OCI-LY7 (cell line): ENCODE results near the gene LTBR. TPM values are rescaled to one million over a fixed set of nuclear protein-coding genes. Genes with fewer than 3 reads are reported as not detected.
A peak's percentile ranks its signal among the peaks of the same experiment; 100 is the strongest.
"Not testable (repeated sequence)": the region's sequence is repeated elsewhere in the genome, so short reads cannot be mapped to it uniquely, and the experiment has no call there.

Experiments used
- BruUV-seq: library from RNA; stranded (reverse); fragments of 400-500 nt; replicated peaks from 2 replicates; lab custom pipeline; 2021; lab: Mats Ljungman, UMichigan
- CTCF ChIA-PET: fragments of 300-600 bp; sonication (Branson Sonifier 250); formaldehyde crosslinking; loops from one replicate; lab custom pipeline; 2022; ENCODE audit warnings: antibody characterized with exemption; ENCODE audit not compliant: unreplicated experiment; lab: Charles Lee
- POLR2A ChIA-PET: fragments of 300-600 bp; sonication (Branson Sonifier 250); formaldehyde crosslinking; loops from one replicate; lab custom pipeline; 2022; ENCODE audit warnings: antibody characterized with exemption; lab: Charles Lee
- DNase-seq: peaks from one replicate; pipeline ENCODE4 v3.0.0-alpha.2; 2015; ENCODE audit warnings: low spot score
- H2AFZ ChIP-seq: fragments of 200-600 bp; sonication (generic), shearing (Covaris generic); 2 replicates; pipeline ENCODE4 v1.6.1; 2014; ENCODE audit warnings: mild to moderate bottlenecking, antibody characterized with exemption, low read length, moderate library complexity
- H3K27ac ChIP-seq: fragments of 200-600 bp; sonication (generic); 2 replicates; pipeline ENCODE4 v1.5.1; 2014; ENCODE audit warnings: mixed run types, low read depth, mild to moderate bottlenecking, moderate library complexity, low read length, inconsistent platforms; ENCODE audit not compliant: poor library complexity, severe bottlenecking
- H3K36me3 ChIP-seq: fragments of 200-600 bp; sonication (generic); 2 replicates; pipeline ENCODE4 v1.6.1; 2014; ENCODE audit warnings: mild to moderate bottlenecking, antibody characterized with exemption, low read length, moderate library complexity, mixed read lengths; ENCODE audit not compliant: insufficient read depth
- H3K4me1 ChIP-seq: fragments of 200-600 bp; sonication (generic); 2 replicates; pipeline ENCODE4 v1.5.1; 2014; ENCODE audit warnings: mild to moderate bottlenecking, low read length; ENCODE audit not compliant: insufficient read depth, poor library complexity, severe bottlenecking
- H3K4me2 ChIP-seq: fragments of 200-600 bp; sonication (generic); 2 replicates; pipeline ENCODE4 v1.6.1; 2014; ENCODE audit warnings: mild to moderate bottlenecking, low read length
- H3K4me3 ChIP-seq: fragments of 200-600 bp; sonication (generic); 2 replicates; pipeline ENCODE4 v1.5.1; 2014; ENCODE audit warnings: mild to moderate bottlenecking, low read depth, low read length; ENCODE audit not compliant: poor library complexity, severe bottlenecking
- H3K79me2 ChIP-seq: fragments of 200-600 bp; sonication (generic); 2 replicates; pipeline ENCODE4 v1.6.1; 2016; ENCODE audit warnings: low read depth, mild to moderate bottlenecking, low read length, moderate library complexity, mixed read lengths; ENCODE audit not compliant: insufficient read depth
- H3K9me2 ChIP-seq: fragments of 200-600 bp; sonication (generic); 2 replicates; pipeline ENCODE4 v1.6.1; 2016; ENCODE audit warnings: mild to moderate bottlenecking, low read length, mixed read lengths; ENCODE audit not compliant: insufficient read depth
- H3K9me3 ChIP-seq: fragments of 200-600 bp; sonication (generic); 2 replicates; pipeline ENCODE4 v1.6.1; 2014; ENCODE audit warnings: mild to moderate bottlenecking, mixed run types, low read length, mixed read lengths
- H4K20me1 ChIP-seq: fragments of 200-600 bp; sonication (generic); 2 replicates; pipeline ENCODE4 v1.6.1; 2014; ENCODE audit warnings: mild to moderate bottlenecking, antibody characterized with exemption, low read length, moderate library complexity, mixed read lengths; ENCODE audit not compliant: insufficient read depth
- CTCF ChIP-seq: fragments of 200-600 bp; sonication (generic); conservative IDR thresholded peaks from 2 replicates; pipeline ENCODE4 v1.5.1; 2014; ENCODE audit warnings: mild to moderate bottlenecking, antibody characterized with exemption, low read length, moderate library complexity, mixed read lengths
- EZH2phosphoT487 ChIP-seq: fragments of 200-600 bp; sonication (generic); IDR thresholded peaks from 2 replicates; pipeline ENCODE4 v1.6.1; 2018; ENCODE audit warnings: low read depth, borderline replicate concordance, mild to moderate bottlenecking, mixed run types, antibody characterized with exemption, low read length, moderate library complexity, mixed read lengths
- intact Hi-C: fragments of 100-400 bp; cut with micrococcal nuclease; formaldehyde crosslinking; loops from one replicate; pipeline ENCODE4 v1.10.0; 2022; ENCODE audit not compliant: unreplicated experiment
- total RNA-seq, 2 experiments: library from RNA; depleted of rRNA in 1 of 2; stranded (reverse); fragments of >200 nt in 1 of 2; shearing (Covaris generic) in 1 of 2; gene quantifications; 2 replicates each; pipeline ENCODE4 v1.2.3, GENCODE V29; 2014 to 2022

LTBR gene
- total RNA-seq, 2 experiments from 2014 or later, result not detected

DNA sequence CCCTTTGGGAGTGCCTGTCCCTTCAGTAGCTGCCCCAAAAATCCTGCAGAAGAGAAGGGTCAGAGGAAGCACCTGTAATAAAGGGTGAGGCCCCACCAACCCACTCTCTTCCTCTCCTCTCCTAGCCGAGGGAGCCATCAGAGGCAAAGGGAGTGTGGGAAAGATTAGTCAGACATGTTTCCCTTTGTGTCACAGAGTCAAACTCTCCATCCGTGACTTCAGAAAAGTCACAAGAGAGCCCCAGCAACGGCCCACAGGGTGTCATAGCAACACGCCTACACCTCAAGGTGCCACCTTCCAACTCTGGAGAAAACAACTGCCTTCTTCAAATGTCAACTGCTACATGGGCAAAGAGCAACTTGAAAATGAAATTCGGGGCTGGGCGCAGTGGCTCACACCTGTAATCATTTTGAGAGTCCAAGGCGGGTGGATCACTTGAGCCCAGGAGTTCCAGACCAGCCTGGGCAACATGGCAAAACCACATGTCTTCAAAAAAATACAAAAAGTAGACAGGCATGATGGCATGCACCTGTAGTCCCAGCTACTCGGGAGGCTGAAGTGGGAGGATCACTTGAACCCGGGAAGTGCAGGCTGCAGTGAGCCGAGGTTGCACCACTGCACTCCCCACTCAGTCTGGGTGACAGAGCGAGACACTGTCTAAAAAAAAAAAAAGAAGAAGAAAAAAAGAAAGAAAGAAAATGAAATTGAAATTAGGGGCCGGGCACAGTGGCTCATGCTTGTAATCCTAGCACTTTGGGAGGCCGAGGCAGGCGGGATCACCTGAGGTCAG, 43.1 kb downstream of the LTBR start:
- TF ChIP-seq CTCF (no peak), EZH2phosphoT487 (no peak)
- H4K20me1 ChIP-seq, result no peaks in the 10 kb centered on the region
- H3K36me3 ChIP-seq, result no peaks in the 10 kb centered on the region
- H2AFZ ChIP-seq, result peak overlapping the region; percentile 78
- CTCF ChIA-PET, result interaction anchor here (0.6 kb wide), 1 partner anchor 16 kb away, joined by 4 read pairs; no protein-coding TSS in a partner anchor
- no TSS peak for BruUV-seq
- H3K4me2 ChIP-seq, result peak overlapping the region; percentile 71
- H3K79me2 ChIP-seq, result no peaks in the 10 kb centered on the region
- H3K9me3 ChIP-seq, result no peaks in the 10 kb centered on the region
- intact Hi-C loops, result loop anchor here (1.0 to 10.0 kb wide), 3 partner anchors 34 to 268 kb away; partner anchors contain the start of gene MRPL51
- peak overlapping the region; percentile 48 for H3K4me3 ChIP-seq
- peaks cover 85% of the 10 kb centered on the region for H3K4me1 ChIP-seq
- H3K27ac ChIP-seq, result peak overlapping the region; percentile 88
- H3K9me2 ChIP-seq, result no peaks in the 10 kb centered on the region
- POLR2A ChIA-PET, result interaction anchor here (0.5 to 7.4 kb wide), 10 partner anchors 17 to 285 kb away, joined by 3 to 74 read pairs (median 6); partner anchors contain the start of genes CD27 and VAMP1
- DNase-seq, result peak; percentile 80

- peak overlapping the region; percentile 71 for H3K4me2 ChIP-seq
- H3K9me3 ChIP-seq, H3K79me2 ChIP-seq, H4K20me1 ChIP-seq, BruUV-seq, H3K9me2 ChIP-seq, DNase-seq, H3K36me3 ChIP-seq: not testable (repeated sequence)
- H3K4me3 ChIP-seq, result peak overlapping the region; percentile 48
- peak overlapping the region; percentile 88 for H3K27ac ChIP-seq
- peak overlapping the region; percentile 78; the same call in 1 of the 2 replicates for H2AFZ ChIP-seq
- intact Hi-C loops, result loop anchor here (1.0 to 10.0 kb wide), 3 partner anchors 34 to 267 kb away; partner anchors contain the start of gene MRPL51
- POLR2A ChIA-PET, result interaction anchor here (0.7 to 7.4 kb wide), 8 partner anchors 17 to 90 kb away, joined by 3 to 74 read pairs (median 6); partner anchors contain the start of genes CD27 and VAMP1
- peaks cover 93% of the 10 kb centered on the region for H3K4me1 ChIP-seq
- CTCF ChIA-PET, result interaction anchor here (0.6 to 1.0 kb wide), 2 partner anchors 15 to 33 kb away, joined by 3 to 4 read pairs; no protein-coding TSS in a partner anchor
These were observed 43.8 kb downstream of the LTBR start for GRCh38 chr12:6427796-6428195.

DNA sequence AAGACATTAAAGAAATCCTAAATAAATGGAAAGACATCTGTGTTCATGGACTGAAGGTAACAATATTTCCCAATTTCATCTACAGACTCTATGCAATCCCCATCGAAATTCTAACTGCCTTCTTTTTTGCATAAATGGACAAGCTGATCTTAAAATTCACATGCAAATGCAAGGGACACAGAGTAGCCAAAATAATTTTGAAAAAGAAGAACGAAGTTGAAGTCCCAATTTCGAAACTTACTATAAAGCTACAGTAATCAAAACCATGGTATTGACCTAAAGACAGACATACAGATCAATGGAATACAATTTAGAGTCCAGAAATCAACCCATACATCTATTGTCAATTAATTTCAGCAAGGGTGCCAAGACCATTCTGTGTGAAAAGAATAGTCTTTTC, 44.4 kb downstream of the LTBR start:
- H3K36me3 ChIP-seq, result no peaks in the 10 kb centered on the region
- peak overlapping the region; percentile 78 for H2AFZ ChIP-seq
- H3K79me2 ChIP-seq, result no peaks in the 10 kb centered on the region
- CTCF ChIA-PET, result interaction anchor here (0.6 to 1.0 kb wide), 2 partner anchors 15 to 32 kb away, joined by 3 to 4 read pairs; no protein-coding TSS in a partner anchor
- BruUV-seq, result TSS peak; percentile 67
- TF ChIP-seq EZH2phosphoT487 (no peak), CTCF (no peak)
- no peaks in the 10 kb centered on the region for H3K9me2 ChIP-seq
- DNase-seq, result no peak
- no peaks in the 10 kb centered on the region for H3K9me3 ChIP-seq
- POLR2A ChIA-PET, result interaction anchor here (0.7 to 7.4 kb wide), 9 partner anchors 16 to 104 kb away, joined by 3 to 74 read pairs (median 5); partner anchors contain the start of genes CD27, MRPL51 and VAMP1
- H3K4me1 ChIP-seq, result peaks cover 94% of the 10 kb centered on the region
- H3K4me3 ChIP-seq, result peak overlapping the region; percentile 48
- H3K27ac ChIP-seq, result peak overlapping the region; percentile 88
- intact Hi-C loops, result loop anchor here (10.0 kb wide), 1 partner anchor 266 kb away; no protein-coding TSS in a partner anchor
- H3K4me2 ChIP-seq, result peak overlapping the region; percentile 71
- H4K20me1 ChIP-seq, result no peaks in the 10 kb centered on the region
